Activated B cell treated with CpG ODN at 0.5 μM for 24 hours (primary cell): Measurements from ENCODE around the gene FSCN2. TPM values are rescaled to one million over a fixed set of nuclear protein-coding genes. Genes with fewer than 3 reads are reported as not detected.
A peak's percentile ranks its signal among the peaks of the same experiment; 100 is the strongest.

Experiments
- ATAC-seq: fragments of 200-7000 bp; cut with Tn5 transposase; one replicate; pipeline ENCODE4 v1.10.0; 2021; ENCODE audit warnings: low read depth, mild to moderate bottlenecking, moderate library complexity
- CTCF ChIA-PET: fragments of 350-600 bp; sonication (Branson Sonifier 250); formaldehyde crosslinking; loops from one replicate; lab custom pipeline; 2021; ENCODE audit warnings: antibody characterized with exemption; lab: Charles Lee
- POLR2A ChIA-PET: fragments of 350-600 bp; sonication (Branson Sonifier 250); formaldehyde crosslinking; loops from one replicate; lab custom pipeline; 2021; ENCODE audit warnings: antibody characterized with exemption; lab: Charles Lee
- DNase-seq: peaks from one replicate; pipeline ENCODE4 v3.0.0; 2022
- H3K27ac Mint-ChIP-seq: one replicate; pipeline ENCODE4 v1.8.0; 2020; ENCODE audit warnings: mixed read lengths
- H3K27me3 Mint-ChIP-seq: one replicate; pipeline ENCODE4 v1.8.0; 2021; ENCODE audit warnings: mixed read lengths
- H3K36me3 Mint-ChIP-seq: one replicate; pipeline ENCODE4 v1.8.0; 2021; ENCODE audit warnings: low read depth, mixed read lengths
- H3K4me1 Mint-ChIP-seq: one replicate; pipeline ENCODE4 v1.8.0; 2021; ENCODE audit warnings: mixed read lengths
- H3K4me3 Mint-ChIP-seq: one replicate; pipeline ENCODE4 v1.8.0; 2020; ENCODE audit warnings: mild to moderate bottlenecking, mixed read lengths
- H3K9me3 Mint-ChIP-seq: one replicate; pipeline ENCODE4 v1.8.0; 2020; ENCODE audit warnings: mixed read lengths
- CTCF ChIP-seq: fragments of 200-600 bp; IDR thresholded peaks from one replicate; pipeline ENCODE4 v1.8.0; 2022; ENCODE audit warnings: antibody characterized with exemption, mild to moderate bottlenecking
- intact Hi-C: fragments of 100-400 bp; cut with micrococcal nuclease; formaldehyde crosslinking; loops from one replicate; pipeline ENCODE4 v1.15.1; 2024
- total RNA-seq: library from RNA; stranded (reverse); gene quantifications from 2 replicates; pipeline ENCODE4 v1.2.3, GENCODE V29; 2022

Gene FSCN2
- total RNA-seq, 1 donor from 2014 or later: 5.5 TPM

GRCh38 chr17:81488276-81488860 lies 39.8 kb upstream of the FSCN2 start:
- H3K36me3 Mint-ChIP-seq: no peaks in the 10 kb centered on the region
- H3K27ac Mint-ChIP-seq: no peak overlapping the region
- ATAC-seq: no peak
- intact Hi-C loops: no loop called here
- CTCF ChIA-PET: no interaction called here
- no peaks in the 10 kb centered on the region for H3K9me3 Mint-ChIP-seq
- H3K4me1 Mint-ChIP-seq: peaks cover 10% of the 10 kb centered on the region
- no peak for TF ChIP-seq CTCF
- DNase-seq: no peak
- POLR2A ChIA-PET: interaction anchor here (0.6 to 4.6 kb wide), 8 partner anchors 12 to 249 kb away, joined by 3 to 34 read pairs (median 8); partner anchors contain the start of genes ACTG1, NDUFAF8 and TEPSIN
- H3K4me3 Mint-ChIP-seq: no peak overlapping the region
- H3K27me3 Mint-ChIP-seq: peaks cover 9% of the 10 kb centered on the region

- DNase-seq (no peak), ATAC-seq (no peak)
- Mint-ChIP-seq H3K27ac (peak overlapping the region; percentile 3), H3K27me3 (peaks cover 9% of the 10 kb centered on the region), H3K4me1 (peaks cover 7% of the 10 kb centered on the region), H3K36me3 (no peaks in the 10 kb centered on the region), H3K9me3 (no peaks in the 10 kb centered on the region), H3K4me3 (peak overlapping the region; percentile 68)
- intact Hi-C loops: no loop called here
- ChIA-PET POLR2A (interaction anchor here (0.6 to 4.6 kb wide), 12 partner anchors 11 to 405 kb away, joined by 3 to 34 read pairs (median 8); partner anchors contain the start of genes ACTG1, NDUFAF8 and TEPSIN), CTCF (no interaction called here)
- no peak for TF ChIP-seq CTCF
Measured at GRCh38 chr17:81489012-81489997, 38.9 kb upstream of the FSCN2 start.

DNA sequence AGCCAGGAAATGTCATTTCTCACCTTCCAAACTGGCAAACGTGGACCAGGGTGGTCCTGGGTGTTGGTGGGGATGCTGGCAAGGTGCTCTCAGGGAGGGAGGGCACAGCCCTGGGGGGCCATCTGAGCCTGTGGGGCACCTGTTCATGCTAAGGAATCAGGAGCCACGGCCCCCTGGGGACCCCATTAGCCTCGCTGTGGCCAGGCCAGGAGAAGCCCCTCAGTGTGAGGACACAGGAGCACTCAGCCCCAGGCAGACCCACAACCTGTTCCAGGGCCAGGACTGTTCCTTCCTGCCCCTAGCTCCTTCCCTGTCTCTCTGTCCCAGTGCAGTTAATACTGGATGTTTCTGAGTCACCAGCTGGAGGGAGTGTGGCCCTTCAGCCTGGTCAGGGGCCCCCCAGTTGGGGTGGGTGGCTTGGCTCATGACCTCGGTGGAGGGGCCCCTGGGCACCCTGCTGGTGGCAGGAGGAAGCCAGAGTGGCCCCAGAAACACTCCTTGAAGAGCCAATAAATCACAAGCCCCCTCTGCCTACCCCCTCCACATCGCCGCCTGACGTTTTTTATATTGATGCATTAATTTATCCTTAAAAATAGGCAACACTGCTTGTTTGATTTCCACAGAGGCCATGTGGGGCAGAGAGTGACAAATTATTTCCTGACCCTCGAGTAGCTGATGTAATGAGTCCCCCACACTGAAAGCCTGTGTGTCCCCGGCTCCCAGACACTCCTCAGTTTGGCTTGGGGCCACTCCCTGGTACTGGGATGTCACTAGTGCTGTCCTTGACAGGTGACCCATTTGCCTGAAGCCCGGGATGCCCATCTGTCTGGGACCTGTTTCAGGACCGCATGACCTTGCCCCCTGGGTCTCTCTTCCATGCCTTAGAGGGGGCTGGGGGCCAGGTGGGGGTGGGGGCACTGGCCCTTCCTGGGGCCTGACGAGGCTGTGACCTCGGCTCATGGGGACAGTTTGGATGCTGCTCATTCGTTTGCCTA lies 37.9 kb upstream of the FSCN2 start:
- peaks cover 7% of the 10 kb centered on the region for H3K4me1 Mint-ChIP-seq
- ChIA-PET CTCF (no interaction called here), POLR2A (interaction anchor here (0.7 to 4.6 kb wide), 6 partner anchors 16 to 1194 kb away, joined by 3 to 34 read pairs (median 8); partner anchors contain the start of gene ACTG1)
- H3K27me3 Mint-ChIP-seq: peaks cover 9% of the 10 kb centered on the region
- ATAC-seq (no peak), DNase-seq (no peak)
- TF ChIP-seq CTCF: no peak
- no peaks in the 10 kb centered on the region for H3K9me3 Mint-ChIP-seq
- intact Hi-C loops: no loop called here
- no peak overlapping the region for H3K27ac Mint-ChIP-seq
- H3K36me3 Mint-ChIP-seq: no peaks in the 10 kb centered on the region
- H3K4me3 Mint-ChIP-seq: no peak overlapping the region

DNA sequence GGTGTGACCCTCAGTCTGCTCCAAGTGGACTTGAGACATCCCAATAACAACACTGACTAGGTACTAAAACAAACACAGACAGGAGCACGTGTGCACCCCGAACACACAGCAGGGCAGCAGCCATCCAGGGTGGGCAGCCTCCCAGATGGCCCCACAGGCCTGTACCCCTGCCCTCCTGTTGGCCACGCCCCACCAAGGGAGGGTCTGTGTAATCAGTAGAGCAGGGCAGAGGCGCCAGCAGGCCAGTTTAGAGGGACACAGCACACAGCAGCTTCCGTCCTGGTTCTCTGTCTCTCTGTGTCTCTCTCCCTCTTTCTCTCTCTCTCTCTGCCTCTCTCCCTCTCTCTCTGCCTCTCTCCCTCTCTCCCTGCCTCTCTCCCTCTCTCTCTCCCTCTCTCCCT lies 37.0 kb upstream of the FSCN2 start:
- ATAC-seq (no peak), DNase-seq (no peak)
- ChIA-PET POLR2A (interaction anchor here (0.7 to 3.9 kb wide), 4 partner anchors 17 to 1195 kb away, joined by 3 to 34 read pairs (median 4); no protein-coding TSS in a partner anchor), CTCF (no interaction called here)
- Mint-ChIP-seq H3K27me3 (peaks cover 9% of the 10 kb centered on the region), H3K36me3 (no peaks in the 10 kb centered on the region), H3K4me1 (peaks cover 7% of the 10 kb centered on the region), H3K4me3 (no peak overlapping the region), H3K27ac (no peak overlapping the region), H3K9me3 (no peaks in the 10 kb centered on the region)
- no peak for TF ChIP-seq CTCF
- intact Hi-C loops: no loop called here
